Measurements from ENCODE around the gene C2CD4C. TPM values are rescaled to one million over a fixed set of nuclear protein-coding genes. Genes with fewer than 3 reads are reported as not detected.

C2CD4C gene, protein sequence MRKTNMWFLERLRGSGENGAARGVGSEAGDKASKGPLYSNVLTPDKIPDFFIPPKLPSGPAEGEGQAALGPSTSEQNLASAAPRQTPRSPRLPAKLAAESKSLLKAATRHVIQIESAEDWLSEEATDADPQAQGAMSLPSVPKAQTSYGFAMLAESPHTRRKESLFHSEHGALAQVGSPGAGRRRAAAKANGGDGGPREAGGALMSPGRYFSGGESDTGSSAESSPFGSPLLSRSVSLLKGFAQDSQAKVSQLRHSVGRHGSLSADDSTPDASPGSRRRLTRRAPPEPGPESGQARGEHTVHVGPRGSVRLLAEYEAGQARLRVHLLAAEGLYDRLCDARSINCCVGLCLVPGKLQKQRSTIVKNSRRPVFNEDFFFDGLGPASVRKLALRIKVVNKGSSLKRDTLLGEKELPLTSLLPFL
- total RNA-seq: under 1 TPM; 0.52 to 0.96 TPM

DNA sequence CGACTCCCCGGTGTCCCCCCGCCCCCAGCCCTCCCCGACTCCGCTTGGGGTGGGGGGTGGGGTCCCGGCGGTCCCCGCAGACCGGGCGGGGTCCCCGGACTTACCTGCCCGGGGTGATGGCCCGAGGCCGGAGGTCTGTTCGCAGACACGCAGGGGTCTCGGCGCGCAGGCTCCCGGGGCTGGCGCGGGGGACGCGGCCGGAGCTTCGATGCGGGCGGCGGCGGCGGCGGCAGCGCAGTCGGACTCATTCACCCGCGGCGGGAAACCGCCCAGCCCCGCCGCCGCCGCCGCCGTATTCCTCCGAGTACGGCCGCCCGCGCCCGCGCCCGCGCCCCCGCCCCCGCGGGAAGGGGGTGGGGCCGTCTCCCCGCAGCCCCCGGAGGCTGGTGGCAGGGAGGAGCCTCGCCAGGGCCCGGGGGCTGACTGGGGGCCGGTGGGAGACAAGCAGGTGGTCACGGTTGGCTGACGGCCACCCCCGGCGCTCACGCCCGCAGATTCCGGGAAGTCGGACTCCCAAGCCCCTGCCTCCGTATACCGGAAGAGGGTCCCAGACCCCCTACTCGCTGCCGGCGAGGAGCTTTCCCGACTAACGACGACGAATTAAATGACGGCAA lies at the start of gene C2CD4C:
Gene C2CD4C, minus strand, starts transcription at position 246 of the 614 bp plus-strand sequence. CDS start 786 bp downstream, outside the sequence.
- Histone ChIP-seq H3K36me3 (no peaks in the 10 kb centered on the region), H3K9me3 (no peaks in the 10 kb centered on the region), H3K4me1 (peaks cover 5% of the 10 kb centered on the region), H3K27ac (no peak within 1 kb of the TSS), H3K4me3 (peak within 1 kb of the TSS; percentile 25), H3K9ac (ENCODE audit: low read depth in 2 of 2, low read length in 2 of 2) (no peak within 1 kb of the TSS), H3K27me3 (peaks cover 43% of the 10 kb centered on the region)
- no peak for DNase-seq
- intact Hi-C loops (cut with DNase I): no loop called here
- TF ChIP-seq, protein P1, sequence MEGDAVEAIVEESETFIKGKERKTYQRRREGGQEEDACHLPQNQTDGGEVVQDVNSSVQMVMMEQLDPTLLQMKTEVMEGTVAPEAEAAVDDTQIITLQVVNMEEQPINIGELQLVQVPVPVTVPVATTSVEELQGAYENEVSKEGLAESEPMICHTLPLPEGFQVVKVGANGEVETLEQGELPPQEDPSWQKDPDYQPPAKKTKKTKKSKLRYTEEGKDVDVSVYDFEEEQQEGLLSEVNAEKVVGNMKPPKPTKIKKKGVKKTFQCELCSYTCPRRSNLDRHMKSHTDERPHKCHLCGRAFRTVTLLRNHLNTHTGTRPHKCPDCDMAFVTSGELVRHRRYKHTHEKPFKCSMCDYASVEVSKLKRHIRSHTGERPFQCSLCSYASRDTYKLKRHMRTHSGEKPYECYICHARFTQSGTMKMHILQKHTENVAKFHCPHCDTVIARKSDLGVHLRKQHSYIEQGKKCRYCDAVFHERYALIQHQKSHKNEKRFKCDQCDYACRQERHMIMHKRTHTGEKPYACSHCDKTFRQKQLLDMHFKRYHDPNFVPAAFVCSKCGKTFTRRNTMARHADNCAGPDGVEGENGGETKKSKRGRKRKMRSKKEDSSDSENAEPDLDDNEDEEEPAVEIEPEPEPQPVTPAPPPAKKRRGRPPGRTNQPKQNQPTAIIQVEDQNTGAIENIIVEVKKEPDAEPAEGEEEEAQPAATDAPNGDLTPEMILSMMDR (IDR thresholded peaks at IDR 0.05): no peak

DNA sequence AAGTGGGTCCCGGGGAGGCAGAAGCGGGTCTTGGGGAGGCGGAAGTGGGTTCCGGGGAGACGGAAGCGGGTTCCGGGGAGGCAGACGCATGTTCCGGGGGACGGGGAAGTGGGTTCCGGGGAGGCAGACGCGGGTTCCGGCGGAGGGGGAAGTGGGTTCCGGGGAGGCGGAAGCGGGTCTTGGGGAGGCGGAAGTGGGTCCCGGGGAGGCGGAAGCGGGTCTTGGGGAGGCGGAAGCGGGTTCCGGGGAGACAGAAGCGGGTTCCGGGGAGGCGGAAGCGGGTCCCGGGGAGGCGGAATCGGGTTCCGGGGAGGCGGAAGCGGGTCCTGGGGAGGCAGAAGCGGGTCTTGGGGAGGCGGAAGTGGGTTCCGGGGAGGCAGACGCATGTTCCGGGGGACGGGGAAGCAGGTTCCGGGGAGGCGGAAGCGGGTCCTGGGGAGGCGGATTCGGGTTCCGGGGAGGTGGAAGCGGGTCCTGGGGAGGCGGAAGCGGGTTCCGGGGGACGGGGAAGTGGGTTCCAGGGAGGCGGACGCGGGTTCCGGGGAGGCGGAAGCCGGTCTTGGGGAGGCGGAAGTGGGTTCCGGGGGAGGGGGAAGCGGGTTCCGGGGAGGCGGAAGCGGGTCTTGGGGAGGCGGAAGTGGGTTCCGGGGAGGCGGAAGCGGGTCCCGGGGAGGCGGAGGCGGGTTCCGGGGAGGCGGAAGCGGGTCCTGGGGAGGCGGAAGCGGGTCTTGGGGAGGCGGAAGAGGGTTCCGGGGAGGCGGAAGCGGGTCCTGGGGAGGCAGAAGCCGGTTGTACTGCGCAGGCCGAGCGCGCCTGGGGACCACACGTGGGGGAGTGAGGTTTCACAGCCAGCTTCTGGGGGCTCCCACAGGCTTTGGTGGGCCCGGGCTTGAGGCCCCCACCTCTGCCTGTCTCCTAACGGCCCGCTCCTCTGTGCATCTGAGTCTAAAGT lies 49.4 kb upstream of the C2CD4C start:
- intact Hi-C loops (cut with DNase I): no loop called here
- no peak for DNase-seq
- Histone ChIP-seq H3K9ac (ENCODE audit: low read depth in 2 of 2, low read length in 2 of 2) (no peak overlapping the region), H3K4me3 (no peak overlapping the region), H3K27me3 (no peaks in the 10 kb centered on the region), H3K9me3 (no peaks in the 10 kb centered on the region), H3K4me1 (no peaks in the 10 kb centered on the region), H3K27ac (no peak overlapping the region), H3K36me3 (no peaks in the 10 kb centered on the region)
- TF ChIP-seq, protein P1 (IDR thresholded peaks at IDR 0.05): no peak

DNA sequence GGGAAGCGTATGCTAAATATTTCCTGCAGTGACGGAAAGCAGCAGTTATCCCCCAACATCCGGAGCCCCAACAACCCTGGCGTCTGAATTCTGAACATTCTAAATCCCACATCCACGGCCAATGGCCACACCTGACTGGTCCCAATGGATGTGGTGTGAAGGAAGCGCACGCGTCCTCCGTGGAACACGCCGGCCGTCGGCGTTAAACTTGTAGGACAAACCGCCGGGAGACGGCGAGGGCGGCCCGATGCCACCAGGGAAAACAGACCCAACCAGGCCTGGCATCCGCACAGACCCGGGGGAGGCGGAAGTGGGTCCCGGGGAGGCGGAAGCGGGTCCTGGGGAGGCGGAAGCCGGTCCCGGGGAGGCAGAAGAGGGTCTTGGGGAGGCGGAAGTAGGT lies 48.7 kb upstream of the C2CD4C start:
- H3K9me3 ChIP-seq: no peaks in the 10 kb centered on the region
- no peak overlapping the region for H3K9ac ChIP-seq (ENCODE audit: low read depth in 2 of 2, low read length in 2 of 2)
- intact Hi-C loops (cut with DNase I): no loop called here
- no peak overlapping the region for H3K27ac ChIP-seq
- H3K4me3 ChIP-seq: no peak overlapping the region
- no peak for DNase-seq
- no peaks in the 10 kb centered on the region for H3K36me3 ChIP-seq
- TF ChIP-seq, protein P1 (IDR thresholded peaks at IDR 0.05): no peak
- no peaks in the 10 kb centered on the region for H3K4me1 ChIP-seq
- H3K27me3 ChIP-seq: no peaks in the 10 kb centered on the region

DNA sequence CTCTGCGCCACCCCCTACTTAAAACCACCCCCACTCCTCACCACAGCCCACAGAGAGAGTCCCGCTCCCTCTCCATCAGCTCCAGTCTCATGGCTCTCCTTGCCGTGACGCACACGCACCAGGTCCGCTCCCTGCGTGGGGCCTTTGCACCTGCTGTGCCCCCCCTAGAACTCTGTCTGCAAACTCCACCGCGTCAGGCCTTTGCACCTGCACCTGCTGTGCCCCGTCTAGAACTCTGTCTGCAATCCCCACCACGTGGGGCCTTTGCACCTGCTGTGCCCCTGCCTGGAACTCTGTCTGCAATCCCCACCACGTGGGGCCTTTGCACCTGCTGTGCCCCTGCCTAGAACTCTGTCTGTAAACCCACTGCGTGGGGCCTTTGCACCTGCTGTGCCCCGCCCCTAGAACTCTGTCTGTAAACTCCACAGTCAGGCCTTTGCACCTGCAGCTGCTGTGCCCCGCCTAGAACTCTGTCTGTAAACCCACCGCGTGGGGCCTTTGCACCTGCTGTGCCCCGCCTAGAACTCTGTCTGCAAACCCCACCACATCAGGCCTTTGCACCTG lies 47.7 kb upstream of the C2CD4C start:
- no peak overlapping the region for H3K9ac ChIP-seq (ENCODE audit: low read depth in 2 of 2, low read length in 2 of 2)
- H3K4me1 ChIP-seq: no peaks in the 10 kb centered on the region
- no peaks in the 10 kb centered on the region for H3K36me3 ChIP-seq
- no peaks in the 10 kb centered on the region for H3K9me3 ChIP-seq
- H3K27ac ChIP-seq: no peak overlapping the region
- H3K27me3 ChIP-seq: no peaks in the 10 kb centered on the region
- DNase-seq: peak; percentile 50
- no peak overlapping the region for H3K4me3 ChIP-seq
- TF ChIP-seq, protein P1 (IDR thresholded peaks at IDR 0.05): no peak
- intact Hi-C loops (cut with DNase I): no loop called here

All from colonic mucosa (tissue), 4 donors.